ENCODE measurements around the gene UNC5A. TPM values are rescaled to one million over a fixed set of nuclear protein-coding genes. Genes with fewer than 3 reads are reported as not detected.

UNC5A gene
- total RNA-seq, 2 experiments from 2014 or later: not detected

- Histone ChIP-seq H3K9me3 (ENCODE audit: control insufficient read depth in 1 of 2, insufficient read depth in 1 of 2, low read length in 2 of 2) (peaks cover 0 to 9% of the 10 kb centered on the region in 2 experiments), H3K4me1 (ENCODE audit: insufficient read depth, low read length) (no peaks in the 10 kb centered on the region), H3K36me3 (ENCODE audit: insufficient read depth, low read length) (no peaks in the 10 kb centered on the region), H3K27me3 (ENCODE audit: control insufficient read depth in 1 of 2, insufficient read depth in 2 of 2, low read length in 2 of 2) (peaks cover 5 to 6% of the 10 kb centered on the region in 2 experiments), H3K4me3 (ENCODE audit: low read length) (no peak overlapping the region), H3K27ac (ENCODE audit: low read depth in 1 of 2, low read length in 2 of 2) (no peak overlapping the region)
- intact Hi-C loops (cut with DNase I, micrococcal nuclease): no loop called here
- TF ChIP-seq CTCF (IDR thresholded peaks at IDR 0.05): no peak
- no peak overlapping the region for H3K4me3 Mint-ChIP-seq
- ATAC-seq (ENCODE audit: poor library complexity) (no peak), DNase-seq (no peak)
- CTCF ChIA-PET: no interaction called here
- H3K36me3 Mint-ChIP-seq (ENCODE audit: low read depth): no peaks in the 10 kb centered on the region
- H3K27ac Mint-ChIP-seq: no peak overlapping the region
- H3K4me1 Mint-ChIP-seq (ENCODE audit: low read depth): no peaks in the 10 kb centered on the region
- peaks cover 35% of the 10 kb centered on the region for H3K27me3 Mint-ChIP-seq
- POLR2A ChIA-PET: no interaction called here
- no peaks in the 10 kb centered on the region for H3K9me3 Mint-ChIP-seq
Observed at GRCh38 chr5:176854164-176854563, 43.8 kb downstream of the UNC5A start.

GRCh38 chr5:176855598-176855997, 45.2 kb downstream of the UNC5A start:
- Histone ChIP-seq H3K9me3 (ENCODE audit: control insufficient read depth in 1 of 2, insufficient read depth in 1 of 2, low read length in 2 of 2) (peaks cover 0 to 5% of the 10 kb centered on the region in 2 experiments), H3K27me3 (ENCODE audit: control insufficient read depth in 1 of 2, insufficient read depth in 2 of 2, low read length in 2 of 2) (peaks cover 3 to 5% of the 10 kb centered on the region in 2 experiments), H3K4me3 (ENCODE audit: low read length) (no peak overlapping the region), H3K27ac (ENCODE audit: low read depth in 1 of 2, low read length in 2 of 2) (no peak overlapping the region), H3K4me1 (ENCODE audit: insufficient read depth, low read length) (no peaks in the 10 kb centered on the region), H3K36me3 (ENCODE audit: insufficient read depth, low read length) (no peaks in the 10 kb centered on the region)
- Mint-ChIP-seq H3K27me3 (peaks cover 28% of the 10 kb centered on the region), H3K27ac (no peak overlapping the region), H3K9me3 (no peaks in the 10 kb centered on the region), H3K4me1 (ENCODE audit: low read depth) (no peaks in the 10 kb centered on the region), H3K36me3 (ENCODE audit: low read depth) (no peaks in the 10 kb centered on the region), H3K4me3 (no peak overlapping the region)
- ATAC-seq (ENCODE audit: poor library complexity): no peak
- DNase-seq: no peak
- ChIA-PET POLR2A (no interaction called here), CTCF (no interaction called here)
- TF ChIP-seq CTCF (IDR thresholded peaks at IDR 0.05): no peak
- intact Hi-C loops (cut with DNase I, micrococcal nuclease): no loop called here

GRCh38 chr5:176856746-176857145, 46.4 kb downstream of the UNC5A start:
- DNase-seq (no peak), ATAC-seq (ENCODE audit: poor library complexity) (no peak)
- no peak overlapping the region for H3K27ac ChIP-seq (ENCODE audit: low read depth in 1 of 2, low read length in 2 of 2)
- peaks cover 29% of the 10 kb centered on the region for H3K27me3 Mint-ChIP-seq
- H3K27ac Mint-ChIP-seq: no peak overlapping the region
- H3K4me1 Mint-ChIP-seq (ENCODE audit: low read depth): no peaks in the 10 kb centered on the region
- CTCF ChIA-PET: no interaction called here
- POLR2A ChIA-PET: no interaction called here
- H3K27me3 ChIP-seq (ENCODE audit: control insufficient read depth in 1 of 2, insufficient read depth in 2 of 2, low read length in 2 of 2): peaks cover 6 to 7% of the 10 kb centered on the region in 2 experiments
- no peaks in the 10 kb centered on the region for H3K4me1 ChIP-seq (ENCODE audit: insufficient read depth, low read length)
- no peak overlapping the region for H3K4me3 ChIP-seq (ENCODE audit: low read length)
- intact Hi-C loops (cut with DNase I, micrococcal nuclease): no loop called here
- no peak for TF ChIP-seq CTCF (IDR thresholded peaks at IDR 0.05)
- no peaks in the 10 kb centered on the region for H3K36me3 Mint-ChIP-seq (ENCODE audit: low read depth)
- no peak overlapping the region for H3K4me3 Mint-ChIP-seq
- no peaks in the 10 kb centered on the region for H3K9me3 Mint-ChIP-seq
- H3K9me3 ChIP-seq (ENCODE audit: control insufficient read depth in 1 of 2, insufficient read depth in 1 of 2, low read length in 2 of 2): peaks cover 0 to 5% of the 10 kb centered on the region in 2 experiments
- H3K36me3 ChIP-seq (ENCODE audit: insufficient read depth, low read length): no peaks in the 10 kb centered on the region

All from CD4-positive, alpha-beta T cell (primary cell).